Renal cortex interstitium (tissue), 3 donors: ENCODE measurements around the gene ANKDD1B. TPM values are rescaled to one million over a fixed set of nuclear protein-coding genes. Genes with fewer than 3 reads are reported as not detected.

Source experiments
- polyA plus RNA-seq, 3 donors: library from polyadenylated mRNA; unstranded; fragments of 120-200 nt; gene quantifications; one replicate each; pipeline ENCODE4 v1.2.1, GENCODE V29; 2013; ENCODE audit not compliant: insufficient read length in 3 of 3

ANKDD1B gene
- polyA plus RNA-seq, 3 donors: 6.7 to 8.9 (median 7.4) TPM

Other genes with a start within 250 kb of the ANKDD1B start
- 10 to 100 TPM; 59.5 to 68.4 (median 60.6) TPM for gene CERT1, start 99.8 kb upstream of the ANKDD1B start, polyA plus RNA-seq
- 10 to 100 TPM; 24.6 to 35.1 (median 32.3) TPM for gene POLK, start 99.6 kb upstream of the ANKDD1B start, polyA plus RNA-seq
- gene POC5, start 106.0 kb downstream of the ANKDD1B start, polyA plus RNA-seq: 10 to 100 TPM; 16.3 to 20.1 (median 19.1) TPM